Measurements from ENCODE around the gene SMARCD3.

DNA sequence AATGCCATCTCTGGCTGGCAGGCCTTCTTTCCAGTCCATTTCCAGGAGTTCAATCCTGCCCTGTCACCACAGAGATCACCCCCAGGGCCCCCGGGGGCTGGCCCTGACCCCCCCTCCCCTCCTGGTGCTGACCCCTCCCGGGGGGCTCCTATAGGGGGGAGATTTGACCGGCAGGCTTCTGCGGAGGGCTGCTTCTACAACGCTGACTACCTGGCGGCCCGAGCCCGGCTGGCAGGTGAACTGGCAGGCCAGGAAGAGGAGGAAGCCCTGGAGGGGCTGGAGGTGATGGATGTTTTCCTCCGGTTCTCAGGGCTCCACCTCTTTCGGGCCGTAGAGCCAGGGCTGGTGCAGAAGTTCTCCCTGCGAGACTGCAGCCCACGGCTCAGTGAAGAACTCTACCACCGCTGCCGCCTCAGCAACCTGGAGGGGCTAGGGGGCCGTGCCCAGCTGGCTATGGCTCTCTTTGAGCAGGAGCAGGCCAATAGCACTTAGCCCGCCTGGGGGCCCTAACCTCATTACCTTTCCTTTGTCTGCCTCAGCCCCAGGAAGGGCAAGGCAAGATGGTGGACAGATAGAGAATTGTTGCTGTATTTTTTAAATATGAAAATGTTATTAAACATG lies 10.2 kb downstream of the SMARCD3 start:
- TF ChIP-seq, protein P1, sequence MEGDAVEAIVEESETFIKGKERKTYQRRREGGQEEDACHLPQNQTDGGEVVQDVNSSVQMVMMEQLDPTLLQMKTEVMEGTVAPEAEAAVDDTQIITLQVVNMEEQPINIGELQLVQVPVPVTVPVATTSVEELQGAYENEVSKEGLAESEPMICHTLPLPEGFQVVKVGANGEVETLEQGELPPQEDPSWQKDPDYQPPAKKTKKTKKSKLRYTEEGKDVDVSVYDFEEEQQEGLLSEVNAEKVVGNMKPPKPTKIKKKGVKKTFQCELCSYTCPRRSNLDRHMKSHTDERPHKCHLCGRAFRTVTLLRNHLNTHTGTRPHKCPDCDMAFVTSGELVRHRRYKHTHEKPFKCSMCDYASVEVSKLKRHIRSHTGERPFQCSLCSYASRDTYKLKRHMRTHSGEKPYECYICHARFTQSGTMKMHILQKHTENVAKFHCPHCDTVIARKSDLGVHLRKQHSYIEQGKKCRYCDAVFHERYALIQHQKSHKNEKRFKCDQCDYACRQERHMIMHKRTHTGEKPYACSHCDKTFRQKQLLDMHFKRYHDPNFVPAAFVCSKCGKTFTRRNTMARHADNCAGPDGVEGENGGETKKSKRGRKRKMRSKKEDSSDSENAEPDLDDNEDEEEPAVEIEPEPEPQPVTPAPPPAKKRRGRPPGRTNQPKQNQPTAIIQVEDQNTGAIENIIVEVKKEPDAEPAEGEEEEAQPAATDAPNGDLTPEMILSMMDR (IDR thresholded peaks at IDR 0.05) = no peak
- TF ChIP-seq POLR2A (IDR thresholded peaks at IDR 0.05) = no peak
